ENCODE measurements around the gene PELI1. TPM values are rescaled to one million over a fixed set of nuclear protein-coding genes. Genes with fewer than 3 reads are reported as not detected.

Gene PELI1
- total and polyA plus RNA-seq, 2 donors (not counting 3 experiments of a cell fraction or from before 2014, with no cell fraction given): 14.2 to 30.9 TPM

- Histone ChIP-seq H3K36me3 (ENCODE audit: control insufficient read depth in 2 of 2, extremely low read depth in 1 of 2, insufficient read depth in 2 of 2, low read length in 2 of 2) (no peaks in the 10 kb centered on the region), H3K27ac (ENCODE audit: insufficient read depth, low read depth, low read length) (no peak overlapping the region), H3K9ac (replicated peaks; ENCODE audit: extremely low read depth, insufficient read depth, low read length) (no peak overlapping the region), H3K27me3 (ENCODE audit: control insufficient read depth in 2 of 2, insufficient read depth in 2 of 2, low read length in 2 of 2) (no peaks in the 10 kb centered on the region), H4K20me1 (replicated peaks; ENCODE audit: control insufficient read depth, extremely low read depth, insufficient read depth, low read length) (no peaks in the 10 kb centered on the region), H2AFZ (ENCODE audit: low read depth, low read length) (no peak overlapping the region), H3K4me2 (ENCODE audit: insufficient read depth, low read length) (no peak overlapping the region), H3K4me1 (ENCODE audit: control insufficient read depth, extremely low read depth, insufficient read depth, low read length) (peaks cover 25% of the 10 kb centered on the region), H3K9me3 (replicated peaks; ENCODE audit: control insufficient read depth, insufficient read depth, low read length) (no peaks in the 10 kb centered on the region), H3K4me3 (replicated peaks in 1 of 3; ENCODE audit: insufficient read depth in 1 of 3, low read depth in 1 of 3, low read length in 3 of 3) (no peak overlapping the region), H3K9me1 (replicated peaks; ENCODE audit: control insufficient read depth, extremely low read depth, insufficient read depth, low read length) (no peaks in the 10 kb centered on the region), H3K79me2 (ENCODE audit: control insufficient read depth, insufficient read depth, low read length) (no peaks in the 10 kb centered on the region)
- no TSS peak for BruUV-seq (replicated peaks)
- dilution Hi-C loops (cut with MboI; ENCODE audit: extremely low pct_ligation_motif_present, low sequenced_read_pairs): no loop called here
- POLR2A ChIA-PET: no interaction called here
- FAIRE-seq (no peak), DNase-seq (ENCODE audit: low read depth, low spot score) (no peak)
- CTCF ChIA-PET: interaction anchor here (0.6 kb wide), 1 partner anchor 8 kb away, joined by 3 read pairs; no protein-coding TSS in a partner anchor
- no peak for TF ChIP-seq MYC (IDR thresholded peaks at IDR 0.05; ENCODE audit: low read depth, low read length)
- no peak for TF ChIP-seq GATA2 (IDR thresholded peaks at IDR 0.05; ENCODE audit: insufficient read depth, insufficient read length, low read depth, low read length)
- TF ChIP-seq POLR2A (IDR thresholded peaks at IDR 0.05; ENCODE audit: low read depth, low read length): no peak
- TF ChIP-seq FOS (IDR thresholded peaks at IDR 0.05; ENCODE audit: borderline replicate concordance, insufficient read depth, low read length): no peak
- intact Hi-C loops (cut with micrococcal nuclease): no loop called here
Measured at GRCh38 chr2:64056021-64056420, 88.2 kb downstream of the PELI1 start.

- POLR2A ChIA-PET: no interaction called here
- DNase-seq (ENCODE audit: low read depth, low spot score): peak; percentile 19
- intact Hi-C loops (cut with micrococcal nuclease): loop anchor here (5.0 kb wide), 1 partner anchor 58 kb away; no protein-coding TSS in a partner anchor
Measured at GRCh38 chr2:64054161-64054915, 89.9 kb downstream of the PELI1 start.

More at GRCh38 chr2:64054161-64054915, 89.9 kb downstream of the PELI1 start:
- no peaks in the 10 kb centered on the region for H3K9me1 ChIP-seq (replicated peaks; ENCODE audit: control insufficient read depth, extremely low read depth, insufficient read depth, low read length)
- H3K9me3 ChIP-seq (replicated peaks; ENCODE audit: control insufficient read depth, insufficient read depth, low read length): no peaks in the 10 kb centered on the region
- H3K4me1 ChIP-seq (ENCODE audit: control insufficient read depth, extremely low read depth, insufficient read depth, low read length): peaks cover 28% of the 10 kb centered on the region
- no peaks in the 10 kb centered on the region for H3K27me3 ChIP-seq (ENCODE audit: control insufficient read depth in 2 of 2, insufficient read depth in 2 of 2, low read length in 2 of 2)
- H3K36me3 ChIP-seq (ENCODE audit: control insufficient read depth in 2 of 2, extremely low read depth in 1 of 2, insufficient read depth in 2 of 2, low read length in 2 of 2): no peaks in the 10 kb centered on the region
- H4K20me1 ChIP-seq (replicated peaks; ENCODE audit: control insufficient read depth, extremely low read depth, insufficient read depth, low read length): no peaks in the 10 kb centered on the region
- FAIRE-seq: no peak
- H2AFZ ChIP-seq (ENCODE audit: low read depth, low read length): no peak overlapping the region
- H3K9ac ChIP-seq (replicated peaks; ENCODE audit: extremely low read depth, insufficient read depth, low read length): no peak overlapping the region
- H3K79me2 ChIP-seq (ENCODE audit: control insufficient read depth, insufficient read depth, low read length): no peaks in the 10 kb centered on the region
- no TSS peak for BruUV-seq (replicated peaks)
- H3K27ac ChIP-seq (ENCODE audit: insufficient read depth, low read depth, low read length): no peak overlapping the region
- no peak overlapping the region for H3K4me2 ChIP-seq (ENCODE audit: insufficient read depth, low read length)
- TF ChIP-seq EZH2 (IDR thresholded peaks at IDR 0.05; ENCODE audit: borderline replicate concordance, low read depth, low read length, severe bottlenecking): no peak
- TF ChIP-seq GATA2 (IDR thresholded peaks at IDR 0.05; ENCODE audit: insufficient read depth, insufficient read length, low read depth, low read length): no peak
- no peak for TF ChIP-seq POLR2AphosphoS5 (IDR thresholded peaks at IDR 0.05; ENCODE audit: insufficient read depth, low read depth, low read length)
- no peak for TF ChIP-seq CTCF (IDR thresholded peaks at IDR 0.05; ENCODE audit: extremely low read depth in 1 of 2, insufficient read depth in 1 of 2, low read depth in 1 of 2, low read length in 2 of 2)
- TF ChIP-seq MAX (IDR thresholded peaks at IDR 0.05; ENCODE audit: insufficient read depth, insufficient read length): no peak
- no peak for TF ChIP-seq JUN (IDR thresholded peaks at IDR 0.05; ENCODE audit: borderline replicate concordance, insufficient read depth, insufficient read length, low read depth)
- no peak for TF ChIP-seq POLR2A (IDR thresholded peaks at IDR 0.05; ENCODE audit: low read depth, low read length)
- TF ChIP-seq MYC (IDR thresholded peaks at IDR 0.05; ENCODE audit: low read depth, low read length): no peak
- TF ChIP-seq FOS (IDR thresholded peaks at IDR 0.05; ENCODE audit: borderline replicate concordance, insufficient read depth, low read length): no peak
- no peak overlapping the region for H3K4me3 ChIP-seq (replicated peaks in 1 of 3; ENCODE audit: insufficient read depth in 1 of 3, low read depth in 1 of 3, low read length in 3 of 3)
- CTCF ChIA-PET: interaction anchor here (0.7 to 9.7 kb wide), 4 partner anchors 10 to 275 kb away, joined by 3 to 388 read pairs (median 5); no protein-coding TSS in a partner anchor
- dilution Hi-C loops (cut with MboI; ENCODE audit: extremely low pct_ligation_motif_present, low sequenced_read_pairs): no loop called here
